Body of pancreas (tissue), 4 donors: ENCODE results near the gene BMPER.

Source experiments
- POLR2A ChIP-seq, 3 donors: fragments of 450-650 bp; IDR thresholded peaks; one replicate each; pipeline ENCODE4 v1.6.1; 2016; ENCODE audit warnings: antibody characterized with exemption in 3 of 3, mild to moderate bottlenecking in 2 of 3
- TF ChIP-seq, protein P1 (sequence below), 7 experiments: fragments of 450-650 bp in 4 of 7; fragments of 200-600 bp in 3 of 7; sonication (generic) in 3 of 7; IDR thresholded peaks; one replicate each; pipeline ENCODE4 v1.5.1; 2016 to 2019; ENCODE audit warnings: antibody characterized with exemption in 7 of 7

DNA sequence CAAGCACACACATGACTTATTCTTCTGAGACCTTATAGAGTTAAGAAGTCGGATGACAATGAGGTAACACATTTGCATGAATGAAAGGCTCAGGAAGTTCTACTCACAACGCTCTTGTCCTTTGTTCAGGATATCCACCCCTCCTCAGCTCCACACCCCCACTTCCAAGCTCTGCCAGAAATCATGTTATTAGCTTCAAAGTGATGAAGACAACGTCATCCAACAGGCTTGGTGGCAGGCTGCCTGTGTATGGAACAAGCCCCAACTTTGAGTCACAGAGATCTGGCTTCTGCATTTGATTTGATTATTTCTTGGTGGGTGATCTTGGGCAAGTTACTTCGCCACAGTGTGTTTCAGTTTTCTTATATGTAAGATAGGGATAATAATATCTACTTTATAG is 12.4 kb upstream of the BMPER start:
- TF ChIP-seq, protein P1, sequence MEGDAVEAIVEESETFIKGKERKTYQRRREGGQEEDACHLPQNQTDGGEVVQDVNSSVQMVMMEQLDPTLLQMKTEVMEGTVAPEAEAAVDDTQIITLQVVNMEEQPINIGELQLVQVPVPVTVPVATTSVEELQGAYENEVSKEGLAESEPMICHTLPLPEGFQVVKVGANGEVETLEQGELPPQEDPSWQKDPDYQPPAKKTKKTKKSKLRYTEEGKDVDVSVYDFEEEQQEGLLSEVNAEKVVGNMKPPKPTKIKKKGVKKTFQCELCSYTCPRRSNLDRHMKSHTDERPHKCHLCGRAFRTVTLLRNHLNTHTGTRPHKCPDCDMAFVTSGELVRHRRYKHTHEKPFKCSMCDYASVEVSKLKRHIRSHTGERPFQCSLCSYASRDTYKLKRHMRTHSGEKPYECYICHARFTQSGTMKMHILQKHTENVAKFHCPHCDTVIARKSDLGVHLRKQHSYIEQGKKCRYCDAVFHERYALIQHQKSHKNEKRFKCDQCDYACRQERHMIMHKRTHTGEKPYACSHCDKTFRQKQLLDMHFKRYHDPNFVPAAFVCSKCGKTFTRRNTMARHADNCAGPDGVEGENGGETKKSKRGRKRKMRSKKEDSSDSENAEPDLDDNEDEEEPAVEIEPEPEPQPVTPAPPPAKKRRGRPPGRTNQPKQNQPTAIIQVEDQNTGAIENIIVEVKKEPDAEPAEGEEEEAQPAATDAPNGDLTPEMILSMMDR (IDR thresholded peaks at IDR 0.05) = no peak
- no peak for TF ChIP-seq POLR2A (IDR thresholded peaks at IDR 0.05)
